H1 (cell line): ENCODE data around the gene DLG1. TPM values are rescaled to one million over a fixed set of nuclear protein-coding genes. Genes with fewer than 3 reads are reported as not detected.

ENCODE experiments used
- CTCF ChIA-PET: fragments of 300-600 bp; sonication (Branson Sonifier 250); formaldehyde crosslinking; loops from one replicate; lab custom pipeline; 2021; ENCODE audit not compliant: partially characterized antibody; lab: Charles Lee
- POLR2A ChIA-PET: fragments of 300-600 bp; sonication (Branson Sonifier 250); formaldehyde crosslinking; loops from one replicate; lab custom pipeline; 2021; ENCODE audit warnings: inconsistent platforms; ENCODE audit not compliant: partially characterized antibody; lab: Charles Lee
- DNase-seq, 2 experiments: peaks; one replicate each; pipeline versions ENCODE4 v3.0.0 to v3.0.0-alpha.2; 2010 to 2022; ENCODE audit warnings: low spot score in 2 of 2, low read depth in 1 of 2, mixed read lengths in 1 of 2
- FAIRE-seq: peaks from 2 replicates; lab custom pipeline; 2011; peaks lifted over from hg19 to GRCh38; lab: Jason Lieb, UNC
- H2AFZ ChIP-seq: 2 replicates; pipeline ENCODE4 v1.8.1; 2012; ENCODE audit warnings: low read length, inconsistent platforms
- H2AK5ac ChIP-seq: 2 replicates; pipeline ENCODE4 v1.6.1; 2013; ENCODE audit warnings: low read depth, low read length
- H2BK120ac ChIP-seq: replicated peaks from 2 replicates; pipeline ENCODE3; 2013; ENCODE audit warnings: low read depth, low read length, inconsistent platforms
- H2BK12ac ChIP-seq: 2 replicates; pipeline ENCODE4 v1.6.1; 2013; ENCODE audit warnings: low read depth, low read length
- H2BK15ac ChIP-seq: 2 replicates; pipeline ENCODE4 v1.6.1; 2013; ENCODE audit warnings: low read length
- H2BK20ac ChIP-seq: 2 replicates; pipeline ENCODE4 v1.6.1; 2013; ENCODE audit warnings: low read length
- H2BK5ac ChIP-seq: 2 replicates; pipeline ENCODE4 v1.6.1; 2013; ENCODE audit warnings: low read depth, low read length
- H3K14ac ChIP-seq: 2 replicates; pipeline ENCODE4 v1.6.1; 2013; ENCODE audit warnings: inconsistent platforms; ENCODE audit not compliant: insufficient read length
- H3K18ac ChIP-seq: 2 replicates; pipeline ENCODE4 v1.6.1; 2013; ENCODE audit warnings: low read length; ENCODE audit errors: extremely low read depth
- H3K23ac ChIP-seq: 2 replicates; pipeline ENCODE4 v1.6.1; 2013; ENCODE audit warnings: inconsistent platforms; ENCODE audit not compliant: insufficient read length
- H3K23me2 ChIP-seq: 2 replicates; pipeline ENCODE4 v1.6.1; 2013; ENCODE audit warnings: low read depth, low read length
- H3K27ac ChIP-seq: 2 replicates; pipeline ENCODE4 v1.6.1; 2011; ENCODE audit warnings: low read depth, low read length, inconsistent platforms
- H3K27me3 ChIP-seq, 4 experiments: replicated peaks in 1 of 4; 1 replicate in 1 of 4; 2 replicates in 3 of 4; pipeline versions ENCODE4 v1.6.1 to v1.8.1; 2011 to 2013; ENCODE audit warnings: low read length in 3 of 4, mild to moderate bottlenecking in 3 of 4, inconsistent platforms in 2 of 4, mixed read lengths in 2 of 4, moderate library complexity in 1 of 4; ENCODE audit not compliant: control insufficient read depth in 3 of 4, insufficient read depth in 3 of 4; ENCODE audit errors: extremely low read depth in 1 of 4
- H3K36me3 ChIP-seq, 4 experiments: 2 replicates each; pipeline versions ENCODE4 v1.6.1 to v1.8.1; 2011 to 2013; ENCODE audit warnings: mild to moderate bottlenecking in 4 of 4, low read length in 3 of 4, moderate library complexity in 2 of 4, control low read depth in 1 of 4, inconsistent platforms in 1 of 4; ENCODE audit not compliant: insufficient read depth in 4 of 4, control insufficient read depth in 2 of 4
- H3K4ac ChIP-seq: replicated peaks from 2 replicates; pipeline ENCODE3; 2013; ENCODE audit warnings: low read length, low read depth, mixed read lengths, inconsistent platforms; ENCODE audit not compliant: insufficient read length
- H3K4me1 ChIP-seq, 4 experiments: replicated peaks in 1 of 4; 1 replicate in 1 of 4; 2 replicates in 3 of 4; pipeline versions ENCODE4 v1.6.1 to v1.8.1; 2011 to 2013; ENCODE audit warnings: low read length in 3 of 4, inconsistent platforms in 2 of 4, mixed read lengths in 1 of 4; ENCODE audit not compliant: insufficient read depth in 4 of 4, control insufficient read depth in 3 of 4
- H3K4me2 ChIP-seq, 2 experiments: 2 replicates each; pipeline versions ENCODE4 v1.6.1 to v1.8.1; 2011 to 2013; ENCODE audit warnings: low read depth in 2 of 2, low read length in 2 of 2, control low read depth in 1 of 2, inconsistent platforms in 1 of 2, mild to moderate bottlenecking in 1 of 2; ENCODE audit not compliant: insufficient read depth in 1 of 2
- H3K4me3 ChIP-seq, 4 experiments: fragments of 200-600, 300-600 bp in 1 of 4; sonication (generic), shearing (Covaris generic), sonication (Bioruptor Twin) in 1 of 4; 2 replicates each; pipeline versions ENCODE4 v1.5.1 to v1.8.1; 2011 to 2016; ENCODE audit warnings: low read length in 4 of 4, low read depth in 3 of 4, control low read depth in 2 of 4, inconsistent platforms in 2 of 4, mild to moderate bottlenecking in 2 of 4, mixed read lengths in 1 of 4, moderate library complexity in 1 of 4; ENCODE audit not compliant: insufficient read depth in 2 of 4; ENCODE audit errors: extremely low read depth in 1 of 4
- H3K56ac ChIP-seq: replicated peaks from 2 replicates; pipeline ENCODE3; 2013; ENCODE audit warnings: low read depth, mild to moderate bottlenecking, mixed read lengths, low read length, inconsistent platforms; ENCODE audit not compliant: insufficient read length
- H3K79me1 ChIP-seq: 2 replicates; pipeline ENCODE4 v1.6.1; 2013; ENCODE audit warnings: low read depth, low read length, control low read depth
- H3K79me2 ChIP-seq, 2 experiments: 2 replicates each; pipeline versions ENCODE4 v1.6.1 to v1.8.1; 2012 to 2013; ENCODE audit warnings: low read length in 2 of 2, mild to moderate bottlenecking in 2 of 2, inconsistent platforms in 1 of 2; ENCODE audit not compliant: insufficient read depth in 2 of 2, control insufficient read depth in 1 of 2
- H3K9ac ChIP-seq, 4 experiments: replicated peaks in 1 of 4; 1 replicate in 1 of 4; 2 replicates in 3 of 4; pipeline versions ENCODE4 v1.6.1 to v1.8.1; 2011 to 2013; ENCODE audit warnings: low read depth in 3 of 4, low read length in 3 of 4, control low read depth in 2 of 4, mild to moderate bottlenecking in 2 of 4, moderate library complexity in 2 of 4, inconsistent platforms in 1 of 4; ENCODE audit errors: extremely low read depth in 1 of 4
- H3K9me3 ChIP-seq, 2 experiments: 2 replicates each; pipeline versions ENCODE4 v1.6.1 to v1.8.1; 2012 to 2013; ENCODE audit warnings: mild to moderate bottlenecking in 2 of 2, moderate library complexity in 2 of 2, control low read depth in 1 of 2, inconsistent platforms in 1 of 2, low read depth in 1 of 2, low read length in 1 of 2, mixed read lengths in 1 of 2; ENCODE audit not compliant: insufficient read depth in 2 of 2
- H4K20me1 ChIP-seq, 2 experiments: replicated peaks in 1 of 2; 2 replicates each; pipeline versions ENCODE3 to v1.8.1; 2011 to 2013; ENCODE audit warnings: inconsistent platforms in 2 of 2, low read length in 2 of 2, mild to moderate bottlenecking in 1 of 2; ENCODE audit not compliant: insufficient read depth in 2 of 2, control insufficient read depth in 1 of 2
- H4K5ac ChIP-seq: 2 replicates; pipeline ENCODE4 v1.6.1; 2013; ENCODE audit warnings: low read length, low read depth, mixed read lengths, inconsistent platforms; ENCODE audit not compliant: insufficient read length
- H4K8ac ChIP-seq: 2 replicates; pipeline ENCODE4 v1.8.0; 2013; ENCODE audit warnings: mild to moderate bottlenecking, moderate library complexity, low read length, inconsistent platforms; ENCODE audit not compliant: insufficient read depth; ENCODE audit errors: extremely low read depth
- H4K91ac ChIP-seq: replicated peaks from 2 replicates; pipeline ENCODE3; 2013; ENCODE audit warnings: low read length, mixed read lengths, inconsistent platforms; ENCODE audit not compliant: insufficient read length
- ATF2 ChIP-seq: IDR thresholded peaks from 2 replicates; pipeline ENCODE4 v1.6.1; 2012; ENCODE audit warnings: low read length, inconsistent platforms
- BACH1 ChIP-seq: IDR thresholded peaks from 2 replicates; pipeline ENCODE4 v1.6.1; 2012; ENCODE audit warnings: low read length, improper control_type of control experiment
- BRCA1 ChIP-seq: IDR thresholded peaks from 2 replicates; pipeline ENCODE4 v1.6.1; 2012; ENCODE audit warnings: low read depth, low read length, improper control_type of control experiment
- CHD2 ChIP-seq: IDR thresholded peaks from 2 replicates; pipeline ENCODE4 v1.6.1; 2012; ENCODE audit warnings: low read length, improper control_type of control experiment
- EZH2 ChIP-seq: fragments of 200-600 bp; sonication (generic); IDR thresholded peaks from 2 replicates; pipeline ENCODE4 v1.7.1; 2012; ENCODE audit warnings: low read depth, mild to moderate bottlenecking, moderate library complexity, low read length, inconsistent platforms; ENCODE audit not compliant: severe bottlenecking
- NANOG ChIP-seq: IDR thresholded peaks from 2 replicates; pipeline ENCODE4 v1.6.1; 2011; ENCODE audit warnings: low read length, low read depth, mild to moderate bottlenecking, inconsistent platforms; ENCODE audit not compliant: insufficient read depth, poor library complexity, severe bottlenecking
- POU5F1 ChIP-seq: IDR thresholded peaks from 2 replicates; pipeline ENCODE4 v1.6.1; 2011; ENCODE audit warnings: low read depth, mild to moderate bottlenecking, low read length, moderate library complexity
- RXRA ChIP-seq: IDR thresholded peaks from 2 replicates; pipeline ENCODE4 v1.6.1; 2011; ENCODE audit warnings: low read depth, mild to moderate bottlenecking, low read length, moderate library complexity; ENCODE audit not compliant: insufficient read depth
- TAF7 ChIP-seq: optimal IDR thresholded peaks from 2 replicates; pipeline ENCODE3; 2011; ENCODE audit warnings: low read depth, mild to moderate bottlenecking, inconsistent platforms, low read length, moderate library complexity, borderline replicate concordance
- WGBS, 2 experiments: shearing (Covaris generic) in 1 of 2; methylation state at CpG; one replicate each; pipeline versions ENCODE4 v1.1.6 to v1.1.7; 2013 to 2015; ENCODE audit warnings: low lambda C conversion rate in 2 of 2, mixed read lengths in 2 of 2, inconsistent platforms in 1 of 2, low coverage in 1 of 2, missing lambda C conversion rate in 1 of 2; ENCODE audit not compliant: insufficient replicate concordance in 2 of 2, insufficient coverage in 1 of 2, insufficient read length in 1 of 2; ENCODE audit errors: extremely low coverage in 1 of 2, missing lambda C conversion rate in 1 of 2; 5-methylcytosine and 5-hydroxymethylcytosine counted together
- polyA plus RNA-seq, 7 experiments: library from polyadenylated mRNA; depleted of rRNA in 3 of 7; stranded (reverse) in 5 of 7; unstranded in 2 of 7; fragments of >200 nt in 5 of 7; fragments of 200-250 nt in 2 of 7; gene quantifications; 1 replicate in 5 of 7; 2 replicates in 1 of 7; 4 replicates in 1 of 7; pipeline versions ENCODE4 v1.2.1 to v1.2.3, GENCODE V29; 2011 to 2013; ENCODE audit warnings: missing spikeins in 2 of 7, mixed read lengths in 2 of 7
- total RNA-seq: library from RNA; stranded (reverse); fragmentation: NEBNext Ultra II Directional; extraction: Animal tissue kit (Norgen Biotek cat#: 25700); gene quantifications from 2 replicates; pipeline ENCODE4 v1.2.1, GENCODE V29; 2021

The DLG1 gene
- total and polyA plus RNA-seq, 2 of the 8 experiments (the other 6 are each of a cell fraction or from before 2014, with no cell fraction given), result 13.4 to 78.8 TPM

DNA sequence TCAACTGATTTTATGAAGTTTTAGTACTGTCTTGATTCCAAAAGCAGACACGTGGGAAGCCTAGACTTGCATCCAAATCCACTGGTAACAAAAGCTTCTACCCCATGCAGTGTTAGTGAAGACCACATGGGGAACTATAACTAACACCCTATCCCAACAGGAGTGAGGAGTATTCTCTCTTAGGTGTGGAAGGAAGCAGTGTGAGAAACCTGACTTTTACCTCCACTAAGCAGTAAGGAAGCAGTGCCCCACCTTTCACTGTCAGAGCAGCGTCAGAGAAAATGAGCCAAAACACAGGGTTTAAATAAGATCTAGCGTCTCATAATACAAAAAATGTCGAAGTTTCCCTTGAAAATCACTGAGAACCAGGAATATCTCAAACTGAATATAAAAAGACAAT, 60.5 kb downstream of the DLG1 start:
- TF ChIP-seq POU5F1 (no peak), CHD2 (no peak), EZH2 (no peak), BACH1 (no peak), BRCA1 (no peak), RXRA (no peak), ATF2 (no peak), NANOG (no peak), TAF7 (no peak)
- H3K4me1 ChIP-seq, result peaks cover 3 to 18% (median 7%) of the 10 kb centered on the region in 4 experiments; a peak in 6 of 7 replicates
- peaks cover 0 to 5% (median 2%) of the 10 kb centered on the region in 4 experiments; a peak in 2 of 8 replicates for H3K36me3 ChIP-seq
- H3K14ac ChIP-seq, result no peak overlapping the region
- H3K27ac ChIP-seq, result no peak overlapping the region
- H3K27me3 ChIP-seq, result no peaks in the 10 kb centered on the region
- no peak overlapping the region for H4K5ac ChIP-seq
- H4K91ac ChIP-seq, result peak overlapping the region; percentile 6
- FAIRE-seq (no peak), DNase-seq (no peak)
- no peak overlapping the region for H2AFZ ChIP-seq
- no peak overlapping the region for H2BK15ac ChIP-seq
- no peak overlapping the region for H3K4ac ChIP-seq
- no peak overlapping the region for H2BK20ac ChIP-seq
- CTCF ChIA-PET, result interaction anchor here (1.3 to 5.0 kb wide), 3 partner anchors 14 to 208 kb away, joined by 3 to 40 read pairs (median 13); partner anchors contain the start of gene MELTF
- peak overlapping the region; percentile 32 for H3K23ac ChIP-seq
- H3K56ac ChIP-seq, result no peak overlapping the region
- H3K4me2 ChIP-seq, result no peak overlapping the region
- H3K4me3 ChIP-seq, result no peak overlapping the region
- 69% methylated on average over 4 of the region's 4 CpGs; no CpG with 5 or more reads in 1 of the 2 experiments for WGBS, 2 experiments
- no peaks in the 10 kb centered on the region for H3K23me2 ChIP-seq
- no peak overlapping the region for H2AK5ac ChIP-seq
- no peak overlapping the region for H3K18ac ChIP-seq
- peaks cover 16% of the 10 kb centered on the region for H3K79me1 ChIP-seq
- H3K9me3 ChIP-seq, result no peaks in the 10 kb centered on the region
- H3K79me2 ChIP-seq, result peaks cover 13 to 94% of the 10 kb centered on the region in 2 experiments
- peaks cover 3 to 10% of the 10 kb centered on the region in 2 experiments for H4K20me1 ChIP-seq
- H4K8ac ChIP-seq, result no peak overlapping the region
- no peak overlapping the region for H2BK5ac ChIP-seq
- H3K9ac ChIP-seq, result no peak overlapping the region
- H2BK12ac ChIP-seq, result no peak overlapping the region
- H2BK120ac ChIP-seq, result no peak overlapping the region
- POLR2A ChIA-PET, result no interaction called here
